ENCODE data around the gene GPR39.

- TF ChIP-seq, protein P1, sequence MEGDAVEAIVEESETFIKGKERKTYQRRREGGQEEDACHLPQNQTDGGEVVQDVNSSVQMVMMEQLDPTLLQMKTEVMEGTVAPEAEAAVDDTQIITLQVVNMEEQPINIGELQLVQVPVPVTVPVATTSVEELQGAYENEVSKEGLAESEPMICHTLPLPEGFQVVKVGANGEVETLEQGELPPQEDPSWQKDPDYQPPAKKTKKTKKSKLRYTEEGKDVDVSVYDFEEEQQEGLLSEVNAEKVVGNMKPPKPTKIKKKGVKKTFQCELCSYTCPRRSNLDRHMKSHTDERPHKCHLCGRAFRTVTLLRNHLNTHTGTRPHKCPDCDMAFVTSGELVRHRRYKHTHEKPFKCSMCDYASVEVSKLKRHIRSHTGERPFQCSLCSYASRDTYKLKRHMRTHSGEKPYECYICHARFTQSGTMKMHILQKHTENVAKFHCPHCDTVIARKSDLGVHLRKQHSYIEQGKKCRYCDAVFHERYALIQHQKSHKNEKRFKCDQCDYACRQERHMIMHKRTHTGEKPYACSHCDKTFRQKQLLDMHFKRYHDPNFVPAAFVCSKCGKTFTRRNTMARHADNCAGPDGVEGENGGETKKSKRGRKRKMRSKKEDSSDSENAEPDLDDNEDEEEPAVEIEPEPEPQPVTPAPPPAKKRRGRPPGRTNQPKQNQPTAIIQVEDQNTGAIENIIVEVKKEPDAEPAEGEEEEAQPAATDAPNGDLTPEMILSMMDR (conservative IDR thresholded peaks at IDR 0.05), result no peak
- no peak for TF ChIP-seq ZFX (IDR thresholded peaks at IDR 0.05)
These were observed 106.3 kb downstream of the GPR39 start for GRCh38 chr2:132522901-132523300.

All from C4-2B (cell line).